ENCODE data around the gene ATAD3B. TPM values are rescaled to one million over a fixed set of nuclear protein-coding genes. Genes with fewer than 3 reads are reported as not detected.

Gene ATAD3B, protein sequence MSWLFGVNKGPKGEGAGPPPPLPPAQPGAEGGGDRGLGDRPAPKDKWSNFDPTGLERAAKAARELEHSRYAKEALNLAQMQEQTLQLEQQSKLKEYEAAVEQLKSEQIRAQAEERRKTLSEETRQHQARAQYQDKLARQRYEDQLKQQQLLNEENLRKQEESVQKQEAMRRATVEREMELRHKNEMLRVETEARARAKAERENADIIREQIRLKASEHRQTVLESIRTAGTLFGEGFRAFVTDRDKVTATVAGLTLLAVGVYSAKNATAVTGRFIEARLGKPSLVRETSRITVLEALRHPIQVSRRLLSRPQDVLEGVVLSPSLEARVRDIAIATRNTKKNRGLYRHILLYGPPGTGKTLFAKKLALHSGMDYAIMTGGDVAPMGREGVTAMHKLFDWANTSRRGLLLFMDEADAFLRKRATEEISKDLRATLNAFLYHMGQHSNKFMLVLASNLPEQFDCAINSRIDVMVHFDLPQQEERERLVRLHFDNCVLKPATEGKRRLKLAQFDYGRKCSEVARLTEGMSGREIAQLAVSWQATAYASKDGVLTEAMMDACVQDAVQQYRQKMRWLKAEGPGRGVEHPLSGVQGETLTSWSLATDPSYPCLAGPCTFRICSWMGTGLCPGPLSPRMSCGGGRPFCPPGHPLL
- 10.8 TPM for total RNA-seq (2013)
- polyA plus RNA-seq = 10 to 100 TPM in 1 of 3 donors, 1 to 10 TPM in 2; 2.3 to 23.3 (median 2.3) TPM
- polyA minus RNA-seq = 8.1 and 10.7 TPM in 2 replicates
- 8.5 to 17.0 (median 14.1) reads per million in 11 experiments for total RNA-seq

GRCh38 chr1:1471389-1472052 is at the start of gene ATAD3B:
ATAD3B (plus strand) TSS chr1:1471765; CDS start chr1:1471885, 120 bp downstream.
- Histone ChIP-seq H4K20me1 (ENCODE audit: insufficient read depth, low read length) (peaks cover 6% of the 10 kb centered on the region), H3K9me3 (replicated peaks in 1 of 2; ENCODE audit: control insufficient read depth in 1 of 2, insufficient read depth in 1 of 2, low read length in 2 of 2) (no peaks in the 10 kb centered on the region), H3K27ac (ENCODE audit: low read depth in 1 of 2, low read length in 2 of 2) (peak within 1 kb of the TSS; percentile 17 to 83), H3K79me2 (ENCODE audit: insufficient read depth, low read length) (peaks cover 23% of the 10 kb centered on the region), H3K4me3 (replicated peaks in 1 of 3; ENCODE audit: low read depth in 2 of 3, low read length in 3 of 3) (peak within 1 kb of the TSS; percentile 65 to 93 (median 91)), H3K4me2 (replicated peaks; ENCODE audit: extremely low read depth, low read length, poor library complexity, severe bottlenecking) (peak within 1 kb of the TSS; percentile 84), H2AFZ (ENCODE audit: insufficient read depth, low read depth, low read length, poor library complexity, severe bottlenecking) (peak within 1 kb of the TSS; percentile 83), H3K27me3 (ENCODE audit: control insufficient read depth in 2 of 2, insufficient read depth in 2 of 2, low read length in 2 of 2) (no peaks in the 10 kb centered on the region), H3K36me3 (replicated peaks in 1 of 2; ENCODE audit: control insufficient read depth in 1 of 2, insufficient read depth in 2 of 2, low read length in 2 of 2) (no peaks in the 10 kb centered on the region), H3K4me1 (ENCODE audit: control insufficient read depth in 1 of 2, insufficient read depth in 2 of 2, low read length in 2 of 2) (peaks cover 15 to 19% of the 10 kb centered on the region in 2 donors), H3K9ac (ENCODE audit: insufficient read depth, low read length, poor library complexity, severe bottlenecking) (peak within 1 kb of the TSS; percentile 71)
- Mint-ChIP-seq H3K4me1 (peaks cover 25% of the 10 kb centered on the region), H3K27me3 (ENCODE audit: low read depth in 3 of 3) (peaks cover 0 to 3% (median 2%) of the 10 kb centered on the region in 3 donors), H3K4me3 (peak within 1 kb of the TSS; percentile 82 to 93), H3K9me3 (peaks cover 0 to 4% (median 0%) of the 10 kb centered on the region in 7 donors), H3K27ac (peak within 1 kb of the TSS; percentile 43 to 94 (median 82)), H3K36me3 (peaks cover 1 to 7% of the 10 kb centered on the region in 2 donors)
- WGBS (ENCODE audit: insufficient coverage) = under 1% methylated on average over 84 of the region's 87 CpGs
- intact Hi-C loops (cut with micrococcal nuclease) = no loop called here
- peak; percentile 80 to 86 (median 82) for DNase-seq
- TF ChIP-seq, protein P1, sequence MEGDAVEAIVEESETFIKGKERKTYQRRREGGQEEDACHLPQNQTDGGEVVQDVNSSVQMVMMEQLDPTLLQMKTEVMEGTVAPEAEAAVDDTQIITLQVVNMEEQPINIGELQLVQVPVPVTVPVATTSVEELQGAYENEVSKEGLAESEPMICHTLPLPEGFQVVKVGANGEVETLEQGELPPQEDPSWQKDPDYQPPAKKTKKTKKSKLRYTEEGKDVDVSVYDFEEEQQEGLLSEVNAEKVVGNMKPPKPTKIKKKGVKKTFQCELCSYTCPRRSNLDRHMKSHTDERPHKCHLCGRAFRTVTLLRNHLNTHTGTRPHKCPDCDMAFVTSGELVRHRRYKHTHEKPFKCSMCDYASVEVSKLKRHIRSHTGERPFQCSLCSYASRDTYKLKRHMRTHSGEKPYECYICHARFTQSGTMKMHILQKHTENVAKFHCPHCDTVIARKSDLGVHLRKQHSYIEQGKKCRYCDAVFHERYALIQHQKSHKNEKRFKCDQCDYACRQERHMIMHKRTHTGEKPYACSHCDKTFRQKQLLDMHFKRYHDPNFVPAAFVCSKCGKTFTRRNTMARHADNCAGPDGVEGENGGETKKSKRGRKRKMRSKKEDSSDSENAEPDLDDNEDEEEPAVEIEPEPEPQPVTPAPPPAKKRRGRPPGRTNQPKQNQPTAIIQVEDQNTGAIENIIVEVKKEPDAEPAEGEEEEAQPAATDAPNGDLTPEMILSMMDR (IDR thresholded peaks at IDR 0.05) = no peak

DNA sequence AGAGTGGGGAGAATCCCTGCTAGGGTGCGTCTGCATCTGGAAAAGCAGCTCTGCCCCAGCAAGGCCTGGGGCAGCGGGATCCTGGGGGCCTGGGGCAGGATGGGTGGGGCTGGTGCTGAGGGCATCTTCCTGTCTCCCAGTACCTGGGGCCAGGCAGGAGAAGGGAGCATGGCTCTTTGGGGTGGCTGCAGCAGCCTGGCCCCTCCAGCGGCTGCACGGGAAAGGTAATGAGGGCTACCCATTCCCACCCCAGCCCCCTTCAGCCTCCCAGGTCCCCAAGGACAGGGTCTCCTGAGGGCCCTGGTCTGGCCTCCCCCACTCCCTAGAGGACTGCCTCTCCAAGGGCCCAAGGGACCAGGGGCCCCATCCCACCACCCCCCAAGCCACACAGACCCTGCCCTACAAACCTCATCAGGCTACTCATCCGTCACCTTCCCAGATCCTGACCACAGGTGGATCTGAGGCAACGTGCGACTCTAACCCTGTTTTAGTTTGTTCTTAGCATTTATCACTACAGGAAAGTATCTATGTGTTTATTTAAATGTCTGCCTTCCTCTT is 49.6 kb upstream of the ATAD3B start:
- Histone ChIP-seq H3K79me2 (ENCODE audit: insufficient read depth, low read length) (no peaks in the 10 kb centered on the region), H3K36me3 (replicated peaks in 1 of 2; ENCODE audit: control insufficient read depth in 1 of 2, insufficient read depth in 2 of 2, low read length in 2 of 2) (no peaks in the 10 kb centered on the region), H3K27me3 (ENCODE audit: control insufficient read depth in 2 of 2, insufficient read depth in 2 of 2, low read length in 2 of 2) (peaks cover 2 to 25% of the 10 kb centered on the region in 2 donors), H3K4me2 (replicated peaks; ENCODE audit: extremely low read depth, low read length, poor library complexity, severe bottlenecking) (no peak overlapping the region), H3K27ac (ENCODE audit: low read depth in 1 of 2, low read length in 2 of 2) (no peak overlapping the region), H2AFZ (ENCODE audit: insufficient read depth, low read depth, low read length, poor library complexity, severe bottlenecking) (no peak overlapping the region), H3K4me3 (replicated peaks in 1 of 3; ENCODE audit: low read depth in 2 of 3, low read length in 3 of 3) (no peak overlapping the region), H3K9me3 (replicated peaks in 1 of 2; ENCODE audit: control insufficient read depth in 1 of 2, insufficient read depth in 1 of 2, low read length in 2 of 2) (no peaks in the 10 kb centered on the region), H3K4me1 (ENCODE audit: control insufficient read depth in 1 of 2, insufficient read depth in 2 of 2, low read length in 2 of 2) (no peaks in the 10 kb centered on the region), H3K9ac (ENCODE audit: insufficient read depth, low read length, poor library complexity, severe bottlenecking) (no peak overlapping the region), H4K20me1 (ENCODE audit: insufficient read depth, low read length) (no peaks in the 10 kb centered on the region)
- Mint-ChIP-seq H3K27me3 (ENCODE audit: low read depth in 3 of 3) (peaks cover 26 to 61% (median 29%) of the 10 kb centered on the region in 3 donors), H3K9me3 (peaks cover 0 to 4% (median 0%) of the 10 kb centered on the region in 7 donors), H3K4me3 (peak overlapping the region in 1 of 2 donors; percentile 48), H3K4me1 (no peaks in the 10 kb centered on the region), H3K36me3 (no peaks in the 10 kb centered on the region), H3K27ac (no peak overlapping the region)
- TF ChIP-seq, protein P1 (IDR thresholded peaks at IDR 0.05) = no peak
- no peak for DNase-seq
- WGBS (ENCODE audit: insufficient coverage) = 93% methylated on average over 3 of the region's 7 CpGs
- intact Hi-C loops (cut with micrococcal nuclease) = no loop called here

All from CD14-positive monocyte (primary cell).